Embryonic facial prominence (tissue), 1 donor: Measurements from ENCODE around the gene PRR19.

Experiments
- DNase-seq: peaks from one replicate; pipeline ENCODE4 v3.0.0-alpha.2; 2016; ENCODE audit errors: extremely low spot score

PRR19 gene

DNA sequence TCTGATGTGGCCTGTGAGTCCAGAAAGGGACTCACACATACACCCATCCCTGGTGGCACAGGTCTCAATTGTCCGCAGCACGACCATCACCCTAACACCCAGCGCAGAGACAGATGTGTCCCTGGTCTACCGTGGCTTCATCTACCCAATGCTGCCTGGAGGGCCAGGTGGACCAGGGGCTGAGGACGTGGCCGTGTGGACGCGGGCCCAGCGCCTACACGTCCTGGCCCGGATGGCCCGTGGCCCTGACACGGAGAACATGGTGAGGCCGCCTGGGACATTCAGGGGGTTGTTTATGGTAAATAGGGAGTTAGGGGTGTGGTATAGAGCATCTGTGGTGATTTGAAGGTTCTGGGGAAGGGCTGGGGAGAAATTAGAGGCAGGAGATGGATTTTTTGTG is 46.3 kb downstream of the PRR19 start:
- DNase-seq: no peak

DNA sequence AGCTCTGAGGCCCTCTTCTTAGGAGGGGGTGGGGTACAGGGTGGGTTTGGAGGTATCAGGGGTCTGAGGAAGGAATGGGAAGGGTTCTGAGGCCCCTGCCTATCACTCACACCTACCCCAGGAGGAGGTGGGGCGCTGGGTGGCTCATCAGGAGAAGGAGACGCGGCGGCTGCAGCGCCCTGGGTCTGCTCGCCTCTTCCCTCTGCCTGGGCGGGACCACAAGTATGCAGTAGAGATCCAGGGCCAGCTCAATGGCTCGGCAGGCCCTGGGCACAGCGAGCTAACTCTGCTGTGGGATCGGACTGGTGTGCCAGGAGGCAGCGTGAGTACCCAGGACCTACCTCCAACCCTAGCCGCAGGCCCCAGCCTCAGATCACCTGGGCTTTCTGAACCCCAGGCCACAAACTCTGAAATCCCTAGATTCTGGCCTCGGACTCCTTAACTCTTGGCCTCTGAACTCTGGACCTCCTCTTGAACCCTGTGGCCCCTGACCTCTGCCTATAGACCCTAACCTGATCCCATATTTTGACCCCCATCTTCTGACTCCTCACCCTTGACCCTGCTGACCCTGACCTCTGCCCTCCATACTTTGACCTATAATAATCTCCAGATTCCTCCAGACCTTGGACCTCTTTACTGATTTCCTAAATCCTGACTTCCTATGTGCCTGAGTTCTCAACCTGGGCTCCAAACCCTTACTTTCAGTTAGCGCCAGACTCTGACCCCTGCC is 47.6 kb downstream of the PRR19 start:
- DNase-seq: no peak

DNA sequence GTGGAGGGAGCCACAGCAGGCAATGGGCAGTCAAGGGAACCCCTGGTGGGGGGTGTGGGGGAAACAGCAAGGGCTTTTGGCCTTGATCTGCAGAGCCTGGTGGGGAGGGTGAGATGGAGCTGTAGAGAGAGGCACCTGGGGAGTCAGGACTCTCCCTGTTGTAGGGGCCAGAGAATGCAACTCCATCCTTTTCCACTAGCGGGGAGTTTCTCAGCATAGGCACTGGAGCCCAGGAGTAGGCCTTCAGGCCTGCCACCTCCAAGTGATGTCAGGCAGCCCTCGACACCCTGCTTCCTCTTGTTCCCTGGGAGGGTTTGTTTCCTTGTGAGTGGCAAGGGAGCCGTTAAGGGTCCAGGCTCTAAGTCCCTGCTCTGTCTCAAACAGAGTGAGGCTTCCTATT is 48.5 kb downstream of the PRR19 start:
- DNase-seq: no peak

DNA sequence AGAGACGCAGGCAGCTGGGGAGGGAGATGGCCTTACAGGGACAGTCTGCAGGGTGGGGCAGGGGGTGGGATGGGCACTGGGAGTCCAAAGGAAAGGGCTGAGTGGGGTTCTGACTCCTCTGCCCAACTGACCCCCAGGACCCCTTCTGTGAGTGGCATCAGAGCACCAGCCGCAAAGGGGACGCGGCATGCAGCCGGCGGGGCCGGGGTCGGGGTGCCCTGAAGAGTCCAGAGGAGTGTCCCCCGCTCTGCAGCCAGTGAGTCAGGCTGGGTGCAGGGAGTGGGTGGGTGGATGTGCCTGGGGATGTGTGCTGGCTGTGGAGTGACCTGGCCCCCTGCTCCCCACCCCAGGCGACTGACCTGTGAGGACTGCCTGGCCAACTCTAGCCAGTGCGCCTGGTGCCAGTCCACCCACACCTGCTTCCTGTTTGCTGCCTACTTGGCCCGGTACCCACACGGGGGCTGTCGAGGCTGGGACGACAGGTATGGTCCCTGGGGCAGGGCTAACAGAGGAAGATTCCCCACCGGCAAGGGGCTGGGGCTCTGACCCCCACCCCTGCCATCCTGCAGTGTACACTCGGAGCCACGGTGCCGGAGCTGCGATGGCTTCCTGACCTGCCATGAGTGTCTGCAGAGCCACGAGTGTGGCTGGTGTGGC is 49.3 kb downstream of the PRR19 start:
- no peak for DNase-seq

DNA sequence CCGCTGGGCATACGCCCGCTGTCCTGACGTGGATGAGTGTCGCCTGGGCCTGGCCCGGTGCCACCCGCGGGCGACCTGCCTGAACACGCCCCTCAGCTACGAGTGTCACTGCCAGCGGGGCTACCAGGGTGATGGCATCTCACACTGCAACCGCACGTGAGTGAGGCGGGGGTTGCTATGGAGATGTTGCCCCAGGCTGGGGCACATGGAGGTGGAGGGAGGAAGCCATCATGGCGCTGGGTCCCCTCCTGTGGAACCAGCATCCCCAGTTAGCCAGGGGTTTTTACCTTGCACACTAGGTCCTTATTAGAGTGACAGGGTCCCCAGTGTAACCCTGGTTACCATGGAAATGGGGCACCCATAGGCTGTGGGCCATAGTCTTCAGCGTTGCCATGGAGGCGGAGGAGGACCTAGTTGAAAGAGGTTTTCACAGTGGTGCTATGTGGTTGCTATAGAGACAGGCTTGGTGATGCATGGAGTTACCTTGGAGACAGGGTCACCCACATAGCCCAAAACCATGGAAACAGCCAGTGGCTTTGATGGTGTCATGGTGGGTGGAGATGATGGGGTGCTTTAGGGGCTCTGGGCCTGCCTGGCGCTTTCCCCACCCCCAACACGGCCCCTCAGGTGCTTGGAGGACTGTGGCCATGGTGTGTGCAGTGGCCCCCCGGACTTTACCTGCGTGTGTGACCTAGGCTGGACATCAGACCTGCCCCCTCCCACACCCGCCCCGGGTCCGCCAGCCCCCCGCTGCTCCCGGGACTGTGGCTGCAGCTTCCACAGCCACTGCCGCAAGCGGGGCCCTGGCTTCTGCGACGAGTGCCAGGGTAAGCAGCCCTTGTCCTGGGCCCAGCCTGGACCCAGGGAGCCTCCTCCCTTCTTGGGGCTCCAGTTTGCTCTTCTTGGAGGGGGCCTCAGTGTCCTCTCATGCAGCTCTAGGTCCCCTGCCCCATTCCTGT is 50.6 kb downstream of the PRR19 start:
- DNase-seq: no peak

DNA sequence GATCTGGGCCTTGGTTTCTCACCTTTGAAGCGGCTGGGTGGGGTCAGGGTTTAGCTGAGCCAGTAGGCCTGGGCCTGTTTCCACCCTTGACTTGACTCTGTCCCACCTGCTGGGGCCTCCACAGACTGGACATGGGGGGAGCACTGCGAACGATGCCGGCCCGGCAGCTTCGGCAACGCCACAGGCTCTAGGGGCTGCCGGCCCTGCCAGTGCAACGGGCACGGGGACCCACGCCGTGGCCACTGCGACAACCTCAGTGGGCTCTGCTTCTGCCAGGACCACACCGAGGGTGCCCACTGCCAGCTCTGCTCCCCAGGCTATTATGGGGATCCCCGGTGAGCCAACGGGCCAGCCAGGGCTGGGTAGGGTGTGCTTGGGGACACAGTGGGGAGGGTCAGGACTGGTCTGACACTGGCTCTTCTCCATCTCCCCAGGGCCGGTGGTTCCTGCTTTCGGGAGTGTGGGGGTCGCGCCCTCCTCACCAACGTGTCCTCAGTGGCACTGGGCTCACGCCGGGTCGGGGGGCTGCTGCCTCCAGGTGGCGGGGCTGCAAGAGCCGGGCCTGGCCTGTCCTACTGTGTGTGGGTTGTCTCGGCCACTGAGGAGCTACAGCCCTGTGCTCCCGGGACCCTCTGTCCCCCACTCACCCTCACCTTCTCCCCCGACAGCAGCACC is 51.5 kb downstream of the PRR19 start:
- no peak for DNase-seq

DNA sequence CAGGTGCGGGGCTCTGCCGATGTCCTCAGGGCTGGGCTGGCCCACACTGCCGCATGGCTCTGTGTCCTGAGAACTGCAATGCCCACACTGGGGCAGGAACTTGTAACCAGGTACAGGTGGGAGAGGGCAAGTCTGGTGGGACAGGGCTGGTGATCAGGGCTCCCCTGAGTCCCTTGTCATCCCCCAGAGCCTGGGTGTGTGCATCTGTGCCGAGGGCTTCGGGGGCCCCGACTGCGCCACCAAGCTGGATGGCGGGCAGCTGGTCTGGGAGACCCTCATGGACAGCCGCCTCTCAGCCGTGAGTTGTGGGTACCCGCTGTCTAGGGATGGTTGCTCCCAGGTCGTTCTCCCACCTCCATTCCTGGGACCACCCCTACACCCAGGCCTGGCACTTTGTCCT is 54.0 kb downstream of the PRR19 start:
- DNase-seq: no peak

DNA sequence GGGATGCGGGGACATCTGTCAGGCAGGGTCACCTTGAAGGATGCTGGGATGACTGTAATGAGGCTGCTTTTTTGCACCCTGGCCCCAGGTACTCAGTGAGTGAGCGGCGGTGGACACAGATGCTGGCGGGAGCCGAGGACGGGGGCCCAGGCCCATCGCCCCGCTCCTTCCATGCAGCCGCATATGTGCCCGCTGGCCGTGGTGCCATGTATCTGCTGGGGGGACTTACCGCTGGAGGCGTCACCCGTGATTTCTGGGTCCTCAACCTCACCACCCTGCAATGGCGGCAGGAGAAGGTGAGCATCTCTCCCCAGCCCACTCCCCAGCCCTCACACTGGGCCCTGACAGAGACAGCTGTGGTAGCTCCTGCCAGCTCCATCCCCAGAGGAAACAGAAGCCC is 54.8 kb downstream of the PRR19 start:
- DNase-seq: no peak

DNA sequence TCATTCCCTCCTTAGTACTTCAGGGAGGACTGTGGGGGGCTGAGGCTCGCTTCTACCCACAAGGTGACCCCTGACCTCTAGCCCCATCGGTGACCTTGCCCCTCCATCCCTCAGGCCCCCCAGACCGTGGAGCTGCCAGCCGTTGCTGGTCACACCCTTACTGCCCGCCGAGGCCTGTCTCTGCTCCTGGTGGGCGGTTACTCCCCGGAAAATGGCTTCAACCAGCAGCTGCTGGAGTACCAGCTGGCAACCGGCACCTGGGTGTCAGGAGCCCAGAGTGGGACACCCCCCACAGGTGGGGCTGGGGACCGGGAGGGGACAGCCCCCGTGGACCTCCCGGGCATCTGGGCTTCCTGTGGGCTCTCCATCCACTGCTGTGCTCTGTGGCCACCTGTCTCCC is 55.4 kb downstream of the PRR19 start:
- no peak for DNase-seq
